ENCODE data around the gene USP10.

USP10 gene

DNA sequence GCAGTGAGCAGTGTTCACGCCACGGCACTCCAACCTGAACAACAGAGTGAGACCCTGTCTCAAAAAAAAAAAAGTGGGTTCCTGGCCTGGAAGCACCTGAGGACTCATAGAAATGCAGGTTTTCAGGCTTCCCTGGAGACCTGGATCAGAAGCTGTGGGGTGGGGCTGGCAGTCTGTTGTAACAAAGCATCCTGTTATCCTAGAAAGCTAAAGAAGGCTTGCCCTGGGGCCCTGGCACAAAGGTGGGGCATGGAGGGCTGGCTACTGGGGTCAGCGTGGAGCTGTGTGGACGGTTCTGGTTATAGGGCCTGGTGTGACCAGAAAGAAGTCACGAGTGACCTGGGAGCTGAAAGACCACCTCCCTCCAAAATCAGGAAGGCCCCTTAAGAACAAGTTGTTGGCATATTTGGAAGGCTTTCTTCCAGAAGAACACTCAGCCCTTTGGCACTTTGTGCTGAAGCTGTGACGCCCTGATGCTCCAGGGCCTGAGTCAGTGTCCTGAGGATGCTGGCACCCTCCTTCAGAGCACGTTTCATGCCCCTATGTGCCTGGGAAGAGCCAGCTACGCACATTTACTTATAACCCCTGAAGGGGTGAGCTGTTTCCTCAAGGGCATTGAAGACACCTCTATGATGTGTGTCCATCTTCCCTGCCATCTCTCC, 126.2 kb downstream of the USP10 start:
- TF ChIP-seq, protein P1, sequence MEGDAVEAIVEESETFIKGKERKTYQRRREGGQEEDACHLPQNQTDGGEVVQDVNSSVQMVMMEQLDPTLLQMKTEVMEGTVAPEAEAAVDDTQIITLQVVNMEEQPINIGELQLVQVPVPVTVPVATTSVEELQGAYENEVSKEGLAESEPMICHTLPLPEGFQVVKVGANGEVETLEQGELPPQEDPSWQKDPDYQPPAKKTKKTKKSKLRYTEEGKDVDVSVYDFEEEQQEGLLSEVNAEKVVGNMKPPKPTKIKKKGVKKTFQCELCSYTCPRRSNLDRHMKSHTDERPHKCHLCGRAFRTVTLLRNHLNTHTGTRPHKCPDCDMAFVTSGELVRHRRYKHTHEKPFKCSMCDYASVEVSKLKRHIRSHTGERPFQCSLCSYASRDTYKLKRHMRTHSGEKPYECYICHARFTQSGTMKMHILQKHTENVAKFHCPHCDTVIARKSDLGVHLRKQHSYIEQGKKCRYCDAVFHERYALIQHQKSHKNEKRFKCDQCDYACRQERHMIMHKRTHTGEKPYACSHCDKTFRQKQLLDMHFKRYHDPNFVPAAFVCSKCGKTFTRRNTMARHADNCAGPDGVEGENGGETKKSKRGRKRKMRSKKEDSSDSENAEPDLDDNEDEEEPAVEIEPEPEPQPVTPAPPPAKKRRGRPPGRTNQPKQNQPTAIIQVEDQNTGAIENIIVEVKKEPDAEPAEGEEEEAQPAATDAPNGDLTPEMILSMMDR (conservative IDR thresholded peaks at IDR 0.05; ENCODE audit: control insufficient read depth, insufficient read depth, low read depth, low read length): no peak
- no peak overlapping the region for H3K4me3 ChIP-seq (ENCODE audit: control insufficient read depth, low read depth, low read length)
- DNase-seq (ENCODE audit: low read depth): peak; percentile 89

DNA sequence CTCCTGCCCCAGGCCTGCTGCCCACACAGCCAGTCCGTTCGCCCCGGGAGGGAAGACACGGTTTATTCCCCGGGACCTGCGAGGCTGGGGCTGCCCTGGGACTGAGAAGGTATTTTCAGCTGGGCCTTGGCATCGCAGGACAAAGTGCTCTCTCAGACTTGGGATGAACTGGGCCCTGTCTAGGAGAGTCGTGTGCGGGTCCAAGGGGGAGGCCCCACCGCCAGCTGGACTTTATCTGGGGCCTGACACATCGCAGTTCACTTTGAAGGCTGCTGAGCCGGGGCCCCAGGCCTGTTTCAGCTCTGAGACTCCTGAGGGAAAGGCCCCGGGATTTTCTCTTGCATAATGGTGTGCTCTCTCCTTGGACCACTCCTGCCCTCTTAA, 126.8 kb downstream of the USP10 start:
- DNase-seq (ENCODE audit: low read depth): peak; percentile 60
- H3K4me3 ChIP-seq (ENCODE audit: control insufficient read depth, low read depth, low read length): no peak overlapping the region
- TF ChIP-seq, protein P1 (conservative IDR thresholded peaks at IDR 0.05; ENCODE audit: control insufficient read depth, insufficient read depth, low read depth, low read length): no peak

DNA sequence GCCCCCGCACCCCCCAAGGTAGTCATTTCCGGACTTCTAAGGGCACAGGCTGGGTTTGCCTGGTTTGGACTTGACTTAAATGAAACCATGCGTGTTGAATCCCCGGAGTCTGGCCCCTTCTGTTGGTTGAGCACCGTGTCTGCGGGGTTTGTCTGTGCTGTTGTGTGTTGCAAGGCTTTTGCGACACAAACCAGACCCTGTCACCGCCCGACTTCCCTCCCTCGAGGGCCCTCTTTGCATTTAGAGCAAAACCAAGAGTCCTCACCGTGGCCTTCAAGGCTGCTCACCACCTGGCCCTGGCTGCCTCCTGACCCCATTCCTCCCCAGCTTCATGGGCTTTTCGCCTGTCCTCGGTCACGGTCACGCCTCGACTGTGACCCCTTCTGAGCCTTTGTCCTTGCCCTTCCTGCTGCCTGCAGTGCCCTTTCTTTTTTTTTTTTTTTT, 127.4 kb downstream of the USP10 start:
- no peak overlapping the region for H3K4me3 ChIP-seq (ENCODE audit: control insufficient read depth, low read depth, low read length)
- TF ChIP-seq, protein P1 (conservative IDR thresholded peaks at IDR 0.05; ENCODE audit: control insufficient read depth, insufficient read depth, low read depth, low read length): no peak
- DNase-seq (ENCODE audit: low read depth): peak; percentile 71

DNA sequence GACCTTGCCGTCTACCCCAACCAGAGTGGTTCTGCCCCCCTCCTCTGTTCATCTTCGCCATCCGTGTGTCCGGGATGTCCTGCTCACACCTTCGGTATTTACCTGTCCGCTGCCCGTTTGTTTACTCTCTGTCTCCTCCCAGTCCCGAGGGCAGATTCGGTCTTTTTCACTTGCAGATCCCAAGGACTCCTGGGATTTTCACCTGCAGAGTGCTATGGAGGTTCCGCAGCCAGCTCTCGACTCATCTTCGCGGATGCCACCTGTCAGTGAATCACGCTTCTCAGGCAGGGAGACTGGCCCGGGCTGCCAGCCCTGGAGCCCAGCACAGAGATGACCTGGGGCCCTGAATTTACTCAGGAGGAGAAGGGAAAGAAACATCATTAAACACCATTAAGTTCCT, 128.1 kb downstream of the USP10 start:
- TF ChIP-seq, protein P1 (conservative IDR thresholded peaks at IDR 0.05; ENCODE audit: control insufficient read depth, insufficient read depth, low read depth, low read length): no peak
- no peak for DNase-seq (ENCODE audit: low read depth)
- no peak overlapping the region for H3K4me3 ChIP-seq (ENCODE audit: control insufficient read depth, low read depth, low read length)

DNA sequence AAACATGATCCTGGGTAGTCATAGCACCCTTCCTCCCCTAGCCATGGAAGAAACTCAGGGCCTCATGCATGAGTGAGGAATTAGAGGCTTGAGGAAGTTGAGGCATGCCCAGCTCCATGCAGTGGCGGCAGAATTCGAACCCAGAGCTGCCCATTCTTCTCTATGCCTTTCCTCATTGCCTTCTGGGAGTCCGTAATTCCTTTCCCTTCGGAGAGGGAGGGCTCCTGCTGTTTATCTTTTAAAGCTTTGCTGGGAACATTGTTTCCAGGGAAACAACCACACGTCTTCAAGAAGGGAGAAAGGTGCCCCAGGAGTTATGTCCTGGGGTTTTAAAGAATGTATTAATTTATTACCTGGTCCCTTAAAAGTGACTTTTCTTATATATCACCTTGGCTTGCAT, 128.5 kb downstream of the USP10 start:
- no peak for DNase-seq (ENCODE audit: low read depth)
- TF ChIP-seq, protein P1 (conservative IDR thresholded peaks at IDR 0.05; ENCODE audit: control insufficient read depth, insufficient read depth, low read depth, low read length): no peak
- no peak overlapping the region for H3K4me3 ChIP-seq (ENCODE audit: control insufficient read depth, low read depth, low read length)
